GM23248 (cell line): ENCODE data around the gene GAGE10.

ENCODE experiments used
- EZH2 ChIP-seq: fragments of 200-600 bp; sonication (generic); IDR thresholded peaks from 2 replicates; pipeline ENCODE4 v1.6.1; 2018; ENCODE audit warnings: antibody characterized with exemption, mild to moderate bottlenecking; ENCODE audit not compliant: insufficient read depth, poor library complexity, severe bottlenecking
- EZH2phosphoT487 ChIP-seq: fragments of 200-600 bp; sonication (generic); IDR thresholded peaks from 2 replicates; pipeline ENCODE4 v1.6.1; 2018; ENCODE audit warnings: antibody characterized with exemption, moderate library complexity, mild to moderate bottlenecking, low read depth; ENCODE audit not compliant: insufficient read depth

DNA sequence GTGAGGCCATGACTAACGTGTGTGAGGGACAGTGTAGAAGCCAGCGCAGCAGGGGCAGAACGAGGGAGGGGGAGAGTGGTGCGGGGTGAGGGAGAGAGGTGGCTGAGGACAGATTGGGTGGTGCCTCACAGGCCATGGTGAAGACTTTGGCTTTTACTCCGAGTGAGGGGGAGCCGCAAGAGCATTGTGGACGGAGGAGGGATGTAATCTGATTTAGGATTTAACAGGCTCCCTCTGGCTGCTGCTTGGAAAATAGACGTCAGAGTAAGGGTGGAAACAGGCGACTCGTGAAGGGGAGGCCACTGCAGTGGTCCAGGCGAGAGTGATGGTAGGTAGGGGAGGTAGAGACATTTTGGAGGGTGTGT, 20.8 kb upstream of the GAGE10 start:
- no peak for TF ChIP-seq EZH2
- no peak for TF ChIP-seq EZH2phosphoT487
